ENCODE measurements around the gene C10orf95. TPM values are rescaled to one million over a fixed set of nuclear protein-coding genes. Genes with fewer than 3 reads are reported as not detected.

Gene C10orf95
- total RNA-seq, 1 experiment from 2014 or later = 0.08 TPM

- H3K36me3 ChIP-seq = no peaks in the 10 kb centered on the region
- H3K4me3 ChIP-seq = no peak overlapping the region
- H3K27ac ChIP-seq = no peak overlapping the region
- H3K27me3 ChIP-seq = peaks cover 21% of the 10 kb centered on the region
- H3K4me1 ChIP-seq = peaks cover 3% of the 10 kb centered on the region; the same call in 1 of the 2 replicates
- DNase-seq = no peak
- H3K9me3 ChIP-seq (replicated peaks) = no peaks in the 10 kb centered on the region
Measured at GRCh38 chr10:102433619-102434046, 17.7 kb downstream of the C10orf95 start.

DNA sequence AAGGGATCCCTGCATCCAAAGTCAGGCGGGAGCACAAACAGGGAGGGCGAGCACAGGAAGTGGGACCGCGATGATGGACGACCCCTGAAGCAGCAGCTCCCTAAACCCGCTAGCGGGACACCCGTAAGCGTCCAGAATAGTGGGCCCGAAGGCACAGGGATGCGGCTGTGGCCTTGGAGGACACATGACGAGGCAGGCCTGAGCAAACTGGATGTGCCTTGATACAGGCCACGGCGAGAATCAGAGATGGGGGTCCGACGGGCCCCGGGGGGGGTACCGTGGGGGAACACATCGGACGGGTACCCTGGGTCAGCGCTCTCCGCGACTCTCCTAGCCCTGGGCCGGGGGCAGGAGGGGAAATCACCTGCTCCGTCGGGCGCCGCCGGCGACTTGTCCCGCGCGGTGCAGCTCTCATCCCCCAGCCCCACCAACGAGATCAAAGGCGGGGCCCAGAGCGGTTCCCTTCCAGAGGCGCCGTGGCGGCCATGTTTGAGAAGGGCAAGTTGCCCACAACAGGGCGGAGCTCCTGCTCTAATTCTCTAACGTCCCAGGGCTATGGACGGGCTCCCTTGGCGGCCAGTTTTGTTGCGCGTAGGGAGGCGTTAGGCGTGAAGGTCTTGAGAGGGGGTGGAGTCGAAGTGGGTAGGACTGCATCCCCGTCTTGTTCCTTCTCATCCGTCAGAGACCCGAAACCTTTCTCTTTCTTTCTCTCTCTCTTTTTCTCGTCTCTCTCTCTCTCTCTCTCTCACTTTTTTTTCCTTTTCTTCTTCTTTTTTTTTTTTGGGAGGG is 19.0 kb downstream of the C10orf95 start, which contains the start of gene CUEDC2:
CUEDC2 (minus strand) TSS at position 413 of the 789 bp plus-strand sequence. CDS start 7,386 bp downstream, outside the sequence.
- Histone ChIP-seq H3K9me3 (replicated peaks) (no peaks in the 10 kb centered on the region), H3K27me3 (peaks cover 20% of the 10 kb centered on the region), H3K4me1 (peaks cover 3% of the 10 kb centered on the region; the same call in 1 of the 2 replicates), H3K27ac (peak within 1 kb of the TSS; percentile 66), H3K36me3 (no peaks in the 10 kb centered on the region), H3K4me3 (peak within 1 kb of the TSS; percentile 82)
- peak; percentile 99 to 100 for DNase-seq

DNA sequence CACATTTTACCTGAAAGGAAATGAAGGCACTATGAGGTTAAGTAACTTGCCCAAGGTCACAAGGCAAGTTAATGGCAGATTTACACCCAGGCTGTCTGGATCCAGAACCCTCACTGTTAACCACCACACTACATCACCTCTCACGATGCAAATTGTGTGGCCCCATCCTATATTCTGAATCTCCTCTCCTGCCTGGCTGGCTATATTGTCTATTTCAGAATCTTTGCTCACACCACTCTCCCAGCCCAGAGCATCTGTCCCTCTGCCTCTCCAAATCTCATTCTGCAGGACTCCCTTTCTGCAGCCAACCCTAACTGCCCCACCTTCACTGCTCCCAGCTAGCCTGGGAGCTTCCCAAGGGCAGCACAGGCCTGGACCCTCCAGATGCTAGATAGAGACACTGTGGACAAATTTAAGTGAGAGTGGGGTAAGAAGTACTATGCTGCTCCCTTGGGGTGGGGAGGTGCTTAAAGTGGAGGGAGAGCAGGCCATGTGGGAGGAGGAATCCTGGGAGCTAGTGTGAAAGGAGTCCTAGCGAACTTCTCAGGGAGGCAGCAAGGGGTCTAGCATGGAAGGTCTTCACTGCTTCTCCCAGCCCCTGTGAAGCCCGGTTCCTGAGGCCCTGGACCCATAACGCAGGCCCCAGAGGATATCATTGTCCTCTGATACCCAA is 19.8 kb downstream of the C10orf95 start:
- peak; percentile 65 to 71 for DNase-seq
- H3K27ac ChIP-seq = peak overlapping the region; percentile 66
- peaks cover 15% of the 10 kb centered on the region for H3K27me3 ChIP-seq
- peak overlapping the region; percentile 82 for H3K4me3 ChIP-seq
- peaks cover 3% of the 10 kb centered on the region; the same call in 1 of the 2 replicates for H3K4me1 ChIP-seq
- no peaks in the 10 kb centered on the region for H3K36me3 ChIP-seq
- no peaks in the 10 kb centered on the region for H3K9me3 ChIP-seq (replicated peaks)

DNA sequence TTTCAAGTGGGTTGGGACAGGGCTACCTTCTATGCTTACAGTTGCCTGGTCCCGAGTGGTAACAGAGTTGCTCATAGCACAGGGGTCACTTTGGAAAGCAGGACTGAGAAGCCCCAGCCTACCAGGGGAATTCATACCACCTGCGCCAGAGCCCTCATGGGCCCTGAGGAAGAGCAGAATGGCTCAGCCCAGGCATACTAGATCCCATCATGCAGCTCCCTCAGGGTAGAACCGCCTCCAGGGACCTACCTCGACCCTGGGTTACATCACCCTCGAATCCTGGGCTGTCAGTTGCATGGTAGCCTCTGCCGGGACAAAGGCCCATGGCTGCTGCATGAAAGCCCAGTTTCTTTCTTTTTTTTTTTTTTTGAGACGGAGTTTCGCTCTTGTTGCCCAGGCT is 21.9 kb downstream of the C10orf95 start:
- Histone ChIP-seq H3K27ac (no peak overlapping the region), H3K27me3 (peaks cover 2% of the 10 kb centered on the region), H3K4me1 (peaks cover 3% of the 10 kb centered on the region; the same call in 1 of the 2 replicates), H3K36me3 (no peaks in the 10 kb centered on the region), H3K4me3 (no peak overlapping the region), H3K9me3 (replicated peaks) (no peaks in the 10 kb centered on the region)
- no peak for DNase-seq

- Histone ChIP-seq H3K27ac (no peak overlapping the region), H3K9me3 (replicated peaks) (no peaks in the 10 kb centered on the region), H3K36me3 (no peaks in the 10 kb centered on the region), H3K4me3 (no peak overlapping the region), H3K4me1 (peaks cover 3% of the 10 kb centered on the region; the same call in 1 of the 2 replicates), H3K27me3 (no peaks in the 10 kb centered on the region)
- DNase-seq = no peak
Measured at GRCh38 chr10:102426803-102427287, 24.5 kb downstream of the C10orf95 start.

DNA sequence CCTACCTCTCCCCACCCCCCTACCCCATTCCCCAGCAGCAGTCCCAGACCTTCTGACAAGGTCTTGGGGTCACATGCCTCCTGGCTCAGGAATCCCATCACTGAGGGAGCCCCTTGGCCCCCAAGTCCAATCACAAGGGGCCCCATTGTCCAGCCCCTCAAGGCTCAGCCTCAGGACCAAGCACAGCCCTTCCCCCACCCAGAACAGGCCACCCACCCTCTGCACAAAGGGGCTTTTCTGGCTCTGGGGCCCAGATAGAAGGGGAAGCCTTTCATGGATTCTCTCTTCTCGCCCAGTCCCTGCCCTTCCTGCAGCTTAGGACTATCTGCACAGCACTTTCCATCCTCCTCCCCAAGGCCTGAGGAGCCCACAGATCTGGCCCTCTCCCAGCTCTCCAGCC is 25.9 kb downstream of the C10orf95 start:
- Histone ChIP-seq H3K27me3 (no peaks in the 10 kb centered on the region), H3K36me3 (no peaks in the 10 kb centered on the region), H3K9me3 (replicated peaks) (no peaks in the 10 kb centered on the region), H3K4me1 (no peaks in the 10 kb centered on the region), H3K4me3 (no peak overlapping the region), H3K27ac (no peak overlapping the region)
- DNase-seq = no peak

GRCh38 chr10:102424916-102425315 is 26.4 kb downstream of the C10orf95 start:
- H3K36me3 ChIP-seq = no peaks in the 10 kb centered on the region
- H3K27ac ChIP-seq = no peak overlapping the region
- DNase-seq = no peak
- H3K4me1 ChIP-seq = no peaks in the 10 kb centered on the region
- no peaks in the 10 kb centered on the region for H3K27me3 ChIP-seq
- no peaks in the 10 kb centered on the region for H3K9me3 ChIP-seq (replicated peaks)
- H3K4me3 ChIP-seq = no peak overlapping the region

DNA sequence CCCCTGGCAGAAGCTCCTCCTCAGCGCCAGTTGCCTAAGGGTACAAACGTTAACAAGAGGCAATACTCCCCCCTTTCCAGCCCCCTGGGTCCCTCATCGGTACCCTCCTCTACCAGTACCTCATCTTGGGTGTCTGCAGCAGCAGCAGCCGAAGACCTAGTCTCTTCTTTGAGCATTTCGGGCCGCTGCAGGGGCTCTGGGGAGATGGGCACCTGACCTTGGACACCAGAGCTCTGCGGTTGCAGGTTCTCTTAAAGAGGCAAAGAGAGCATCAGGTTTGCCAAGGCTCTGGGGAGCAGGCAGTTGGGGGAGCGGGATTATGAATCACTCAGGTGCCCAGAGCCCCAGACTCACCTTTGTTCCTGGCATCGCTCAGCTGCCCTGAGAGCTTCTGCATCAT is 27.2 kb downstream of the C10orf95 start:
- H3K27me3 ChIP-seq = no peaks in the 10 kb centered on the region
- H3K9me3 ChIP-seq (replicated peaks) = no peaks in the 10 kb centered on the region
- H3K36me3 ChIP-seq = no peaks in the 10 kb centered on the region
- no peaks in the 10 kb centered on the region; the same call in 1 of the 2 replicates for H3K4me1 ChIP-seq
- H3K4me3 ChIP-seq = no peak overlapping the region
- DNase-seq = no peak
- H3K27ac ChIP-seq = no peak overlapping the region

GRCh38 chr10:102423372-102423968 is 27.9 kb downstream of the C10orf95 start:
- H3K36me3 ChIP-seq = no peaks in the 10 kb centered on the region
- no peak overlapping the region for H3K27ac ChIP-seq
- H3K27me3 ChIP-seq = no peaks in the 10 kb centered on the region
- H3K4me1 ChIP-seq = no peaks in the 10 kb centered on the region; the same call in 1 of the 2 replicates
- DNase-seq = no peak
- H3K4me3 ChIP-seq = no peak overlapping the region
- H3K9me3 ChIP-seq (replicated peaks) = no peaks in the 10 kb centered on the region

GRCh38 chr10:102422545-102423129 is 28.7 kb downstream of the C10orf95 start:
- no peaks in the 10 kb centered on the region; the same call in 1 of the 2 replicates for H3K4me1 ChIP-seq
- no peaks in the 10 kb centered on the region for H3K27me3 ChIP-seq
- no peak for DNase-seq
- no peaks in the 10 kb centered on the region for H3K9me3 ChIP-seq (replicated peaks)
- no peak overlapping the region for H3K4me3 ChIP-seq
- no peak overlapping the region for H3K27ac ChIP-seq
- no peaks in the 10 kb centered on the region for H3K36me3 ChIP-seq

- H3K9me3 ChIP-seq (replicated peaks) = no peaks in the 10 kb centered on the region
- DNase-seq = no peak
- H3K27ac ChIP-seq = no peak overlapping the region; the same call in 1 of the 2 replicates
- peak overlapping the region; percentile 71 for H3K4me3 ChIP-seq
- no peaks in the 10 kb centered on the region; the same call in 1 of the 2 replicates for H3K4me1 ChIP-seq
- no peaks in the 10 kb centered on the region for H3K27me3 ChIP-seq
- no peaks in the 10 kb centered on the region for H3K36me3 ChIP-seq
Measured at GRCh38 chr10:102421757-102422512, 29.4 kb downstream of the C10orf95 start.

- DNase-seq = no peak
- Histone ChIP-seq H3K9me3 (replicated peaks) (no peaks in the 10 kb centered on the region), H3K4me3 (peak overlapping the region; percentile 71), H3K27ac (peak overlapping the region; percentile 39), H3K27me3 (no peaks in the 10 kb centered on the region), H3K4me1 (no peaks in the 10 kb centered on the region; the same call in 1 of the 2 replicates), H3K36me3 (no peaks in the 10 kb centered on the region)
Measured at GRCh38 chr10:102421507-102421756, 29.9 kb downstream of the C10orf95 start.

- H3K27me3 ChIP-seq = no peaks in the 10 kb centered on the region
- peak within 1 kb of the TSS; percentile 71 for H3K4me3 ChIP-seq
- peak; percentile 100 for DNase-seq
- no peaks in the 10 kb centered on the region for H3K9me3 ChIP-seq (replicated peaks)
- H3K27ac ChIP-seq = peak within 1 kb of the TSS; percentile 39
- H3K36me3 ChIP-seq = no peaks in the 10 kb centered on the region
- H3K4me1 ChIP-seq = no peaks in the 10 kb centered on the region; the same call in 1 of the 2 replicates
Measured at GRCh38 chr10:102420714-102421506, 30.4 kb downstream of the C10orf95 start, which contains the start of gene FBXL15. Gene FBXL15, plus strand, starts transcription at chr10:102420836. Its CDS starts 294 bp downstream, at chr10:102421130.
